WTC11 (cell line): ENCODE data around the gene EPHA2. TPM values are rescaled to one million over a fixed set of nuclear protein-coding genes. Genes with fewer than 3 reads are reported as not detected.

Experiments used
- ATAC-seq: fragments of 200-7000 bp; cut with Tn5 transposase; 2 replicates; pipeline ENCODE4 v1.10.0; 2021; ENCODE audit warnings: mild to moderate bottlenecking, moderate library complexity
- CTCF ChIA-PET: fragments of 300-600 bp; sonication (Branson Sonifier 250); formaldehyde crosslinking; loops from one replicate; lab custom pipeline; 2021; ENCODE audit warnings: antibody characterized with exemption; lab: Charles Lee
- POLR2A ChIA-PET: fragments of 350-600 bp; sonication (Branson Sonifier 250); formaldehyde crosslinking; loops from one replicate; lab custom pipeline; 2021; ENCODE audit warnings: antibody characterized with exemption; lab: Charles Lee
- DNase-seq: peaks from one replicate; pipeline ENCODE4 v3.0.0; 2021; ENCODE audit warnings: low spot score
- H3K27ac Mint-ChIP-seq: 2 replicates; pipeline ENCODE4 v1.8.0; 2021; ENCODE audit warnings: mixed read lengths
- H3K27me3 Mint-ChIP-seq: 2 replicates; pipeline ENCODE4 v1.8.0; 2021; ENCODE audit warnings: low read depth, mild to moderate bottlenecking, moderate library complexity, mixed read lengths
- H3K36me3 Mint-ChIP-seq: 2 replicates; pipeline ENCODE4 v1.8.0; 2021; ENCODE audit warnings: mixed read lengths
- H3K4me1 Mint-ChIP-seq: 2 replicates; pipeline ENCODE4 v1.8.0; 2022; ENCODE audit warnings: mixed read lengths
- H3K4me3 Mint-ChIP-seq: 2 replicates; pipeline ENCODE4 v1.8.0; 2021; ENCODE audit warnings: mild to moderate bottlenecking, moderate library complexity, mixed read lengths
- H3K9me3 Mint-ChIP-seq: 2 replicates; pipeline ENCODE4 v1.8.0; 2021; ENCODE audit warnings: mixed read lengths
- CREB1 ChIP-seq: sonication (generic); formaldehyde crosslinking; IDR thresholded peaks from 2 replicates; pipeline ENCODE4 v1.8.0; 2023; ENCODE audit warnings: mild to moderate bottlenecking, missing genetic modification reagents
- ESRRA ChIP-seq: sonication (generic); formaldehyde crosslinking; IDR thresholded peaks from 2 replicates; pipeline ENCODE4 v1.8.1; 2022; ENCODE audit warnings: mild to moderate bottlenecking, missing genetic modification reagents, borderline replicate concordance
- ETV6 ChIP-seq: sonication (generic); formaldehyde crosslinking; IDR thresholded peaks from 2 replicates; pipeline ENCODE4 v1.8.1; 2022; ENCODE audit warnings: mild to moderate bottlenecking, missing genetic modification reagents
- GABPB1 ChIP-seq: sonication (generic); formaldehyde crosslinking; IDR thresholded peaks from 2 replicates; pipeline ENCODE4 v1.8.1; 2023; ENCODE audit warnings: mild to moderate bottlenecking, missing genetic modification reagents
- KAT7 ChIP-seq: sonication (generic); formaldehyde crosslinking; IDR thresholded peaks from 2 replicates; pipeline ENCODE4 v1.8.1; 2023; ENCODE audit warnings: missing genetic modification reagents, mild to moderate bottlenecking, borderline replicate concordance
- MAX ChIP-seq: sonication (generic); formaldehyde crosslinking; IDR thresholded peaks from 2 replicates; pipeline ENCODE4 v1.8.0; 2022; ENCODE audit warnings: mild to moderate bottlenecking, missing genetic modification reagents
- NFYB ChIP-seq: sonication (generic); formaldehyde crosslinking; conservative IDR thresholded peaks from 2 replicates; pipeline ENCODE4 v1.8.0; 2022; ENCODE audit warnings: low read depth, missing genetic modification reagents
- PRRX2 ChIP-seq: fragments of 250-450 bp; sonication (Bioruptor Pico); IDR thresholded peaks from 2 replicates; pipeline ENCODE4 v1.8.0; 2021; ENCODE audit warnings: mild to moderate bottlenecking
- SMAD3 ChIP-seq: sonication (generic); formaldehyde crosslinking; IDR thresholded peaks from 2 replicates; pipeline ENCODE4 v1.8.0; 2022; ENCODE audit warnings: missing genetic modification reagents, mild to moderate bottlenecking, borderline replicate concordance
- SMAD4 ChIP-seq: sonication (generic); formaldehyde crosslinking; IDR thresholded peaks from 2 replicates; pipeline ENCODE4 v1.8.0; 2022; ENCODE audit warnings: mild to moderate bottlenecking, missing genetic modification reagents
- TP53 ChIP-seq: sonication (generic); formaldehyde crosslinking; IDR thresholded peaks from 2 replicates; pipeline ENCODE4 v1.8.1; 2023; ENCODE audit warnings: mild to moderate bottlenecking, missing genetic modification reagents
- ZMAT4 ChIP-seq: fragments of 250-450 bp; sonication (Bioruptor Pico); IDR thresholded peaks from 2 replicates; pipeline ENCODE4 v1.9.0; 2021; ENCODE audit warnings: mild to moderate bottlenecking
- ZNF121 ChIP-seq: sonication (generic); formaldehyde crosslinking; IDR thresholded peaks from 2 replicates; pipeline ENCODE4 v1.8.0; 2023; ENCODE audit warnings: missing genetic modification reagents
- total RNA-seq: library from RNA; stranded (reverse); gene quantifications from 3 replicates; pipeline ENCODE4 v1.2.3, GENCODE V29; 2021
- TF ChIP-seq, protein P1 (sequence below): sonication (generic); formaldehyde crosslinking; IDR thresholded peaks from 2 replicates; pipeline ENCODE4 v1.8.1; 2023; ENCODE audit warnings: mild to moderate bottlenecking, missing genetic modification reagents, borderline replicate concordance
- TF ChIP-seq, protein P2 (sequence below): sonication (generic); formaldehyde crosslinking; IDR thresholded peaks from 2 replicates; pipeline ENCODE4 v1.8.1; 2023; ENCODE audit warnings: mild to moderate bottlenecking, missing genetic modification reagents, moderate library complexity
- TF ChIP-seq, protein P3 (sequence below): fragments of 250-450 bp; sonication (Bioruptor Pico); IDR thresholded peaks from 2 replicates; pipeline ENCODE4 v2.1.2; 2022; ENCODE audit warnings: mild to moderate bottlenecking, moderate library complexity
- TF ChIP-seq, protein P4 (sequence below): sonication (generic); formaldehyde crosslinking; IDR thresholded peaks from 2 replicates; pipeline ENCODE4 v1.8.1; 2022; ENCODE audit warnings: low read depth, mild to moderate bottlenecking, moderate library complexity, missing genetic modification reagents, borderline replicate concordance

The EPHA2 gene
- total RNA-seq, 1 experiment from 2014 or later = 44.4 TPM

- H3K27me3 Mint-ChIP-seq = no peaks in the 10 kb centered on the region
- DNase-seq = no peak
- H3K4me1 Mint-ChIP-seq = peaks cover 13% of the 10 kb centered on the region; the same call in 1 of the 2 replicates
- CTCF ChIA-PET = interaction anchor here (4.7 kb wide), 1 partner anchor 8 kb away, joined by 50 read pairs; no protein-coding TSS in a partner anchor
- no peak overlapping the region for H3K4me3 Mint-ChIP-seq
- H3K27ac Mint-ChIP-seq = no peak overlapping the region
- H3K36me3 Mint-ChIP-seq = no peaks in the 10 kb centered on the region
- no peak for TF ChIP-seq ESRRA (CRISPR knock-in tag)
- no peak for TF ChIP-seq PRRX2 (CRISPR knock-in tag)
- TF ChIP-seq, protein P1, sequence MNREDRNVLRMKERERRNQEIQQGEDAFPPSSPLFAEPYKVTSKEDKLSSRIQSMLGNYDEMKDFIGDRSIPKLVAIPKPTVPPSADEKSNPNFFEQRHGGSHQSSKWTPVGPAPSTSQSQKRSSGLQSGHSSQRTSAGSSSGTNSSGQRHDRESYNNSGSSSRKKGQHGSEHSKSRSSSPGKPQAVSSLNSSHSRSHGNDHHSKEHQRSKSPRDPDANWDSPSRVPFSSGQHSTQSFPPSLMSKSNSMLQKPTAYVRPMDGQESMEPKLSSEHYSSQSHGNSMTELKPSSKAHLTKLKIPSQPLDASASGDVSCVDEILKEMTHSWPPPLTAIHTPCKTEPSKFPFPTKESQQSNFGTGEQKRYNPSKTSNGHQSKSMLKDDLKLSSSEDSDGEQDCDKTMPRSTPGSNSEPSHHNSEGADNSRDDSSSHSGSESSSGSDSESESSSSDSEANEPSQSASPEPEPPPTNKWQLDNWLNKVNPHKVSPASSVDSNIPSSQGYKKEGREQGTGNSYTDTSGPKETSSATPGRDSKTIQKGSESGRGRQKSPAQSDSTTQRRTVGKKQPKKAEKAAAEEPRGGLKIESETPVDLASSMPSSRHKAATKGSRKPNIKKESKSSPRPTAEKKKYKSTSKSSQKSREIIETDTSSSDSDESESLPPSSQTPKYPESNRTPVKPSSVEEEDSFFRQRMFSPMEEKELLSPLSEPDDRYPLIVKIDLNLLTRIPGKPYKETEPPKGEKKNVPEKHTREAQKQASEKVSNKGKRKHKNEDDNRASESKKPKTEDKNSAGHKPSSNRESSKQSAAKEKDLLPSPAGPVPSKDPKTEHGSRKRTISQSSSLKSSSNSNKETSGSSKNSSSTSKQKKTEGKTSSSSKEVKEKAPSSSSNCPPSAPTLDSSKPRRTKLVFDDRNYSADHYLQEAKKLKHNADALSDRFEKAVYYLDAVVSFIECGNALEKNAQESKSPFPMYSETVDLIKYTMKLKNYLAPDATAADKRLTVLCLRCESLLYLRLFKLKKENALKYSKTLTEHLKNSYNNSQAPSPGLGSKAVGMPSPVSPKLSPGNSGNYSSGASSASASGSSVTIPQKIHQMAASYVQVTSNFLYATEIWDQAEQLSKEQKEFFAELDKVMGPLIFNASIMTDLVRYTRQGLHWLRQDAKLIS (CRISPR knock-in tag) = no peak
- TF ChIP-seq TP53 (CRISPR knock-in tag) = no peak
- no peak for TF ChIP-seq NFYB
- no peak for TF ChIP-seq GABPB1
- TF ChIP-seq, protein P2, sequence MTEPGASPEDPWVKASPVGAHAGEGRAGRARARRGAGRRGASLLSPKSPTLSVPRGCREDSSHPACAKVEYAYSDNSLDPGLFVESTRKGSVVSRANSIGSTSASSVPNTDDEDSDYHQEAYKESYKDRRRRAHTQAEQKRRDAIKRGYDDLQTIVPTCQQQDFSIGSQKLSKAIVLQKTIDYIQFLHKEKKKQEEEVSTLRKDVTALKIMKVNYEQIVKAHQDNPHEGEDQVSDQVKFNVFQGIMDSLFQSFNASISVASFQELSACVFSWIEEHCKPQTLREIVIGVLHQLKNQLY (CRISPR knock-in tag) = no peak
- TF ChIP-seq ZMAT4 (CRISPR knock-in tag) = no peak
- TF ChIP-seq KAT7 = no peak
- TF ChIP-seq, protein P3, sequence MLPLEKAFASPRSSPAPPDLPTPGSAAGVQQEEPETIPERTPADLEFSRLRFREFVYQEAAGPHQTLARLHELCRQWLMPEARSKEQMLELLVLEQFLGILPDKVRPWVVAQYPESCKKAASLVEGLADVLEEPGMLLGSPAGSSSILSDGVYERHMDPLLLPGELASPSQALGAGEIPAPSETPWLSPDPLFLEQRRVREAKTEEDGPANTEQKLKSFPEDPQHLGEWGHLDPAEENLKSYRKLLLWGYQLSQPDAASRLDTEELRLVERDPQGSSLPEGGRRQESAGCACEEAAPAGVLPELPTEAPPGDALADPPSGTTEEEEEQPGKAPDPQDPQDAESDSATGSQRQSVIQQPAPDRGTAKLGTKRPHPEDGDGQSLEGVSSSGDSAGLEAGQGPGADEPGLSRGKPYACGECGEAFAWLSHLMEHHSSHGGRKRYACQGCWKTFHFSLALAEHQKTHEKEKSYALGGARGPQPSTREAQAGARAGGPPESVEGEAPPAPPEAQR (CRISPR knock-in tag) = no peak
- H3K9me3 Mint-ChIP-seq = no peaks in the 10 kb centered on the region
- POLR2A ChIA-PET = no interaction called here
- ATAC-seq = no peak
Measured at GRCh38 chr1:16090076-16090826, 65.6 kb downstream of the EPHA2 start.

DNA sequence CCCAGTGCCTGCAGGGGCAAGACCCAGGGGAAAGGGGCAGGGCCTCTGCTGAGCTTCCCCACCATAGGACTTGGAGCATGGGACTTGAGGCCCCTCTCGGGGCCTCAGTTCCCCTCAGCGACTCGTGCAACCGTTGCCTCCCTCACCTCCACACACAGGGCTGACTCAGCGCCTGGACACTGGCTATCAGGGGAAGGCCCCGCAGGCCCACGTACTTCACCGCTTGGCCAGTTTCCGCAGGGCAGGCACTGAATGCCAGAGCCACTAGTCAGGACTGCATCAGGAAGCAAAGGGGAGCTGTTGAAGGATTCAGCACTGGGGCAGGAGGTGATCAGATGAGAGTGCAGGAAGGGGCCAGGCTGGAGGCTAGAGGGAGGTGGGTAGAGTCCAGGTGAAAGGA is 66.9 kb downstream of the EPHA2 start:
- Mint-ChIP-seq H3K4me1 (peaks cover 11% of the 10 kb centered on the region; the same call in 1 of the 2 replicates), H3K9me3 (no peaks in the 10 kb centered on the region), H3K36me3 (no peaks in the 10 kb centered on the region), H3K27me3 (no peaks in the 10 kb centered on the region)
- CTCF ChIA-PET = interaction anchor here (0.9 to 1.8 kb wide), 2 partner anchors 10 to 37 kb away, joined by 3 to 7 read pairs; no protein-coding TSS in a partner anchor
- TF ChIP-seq SMAD4 (CRISPR knock-in tag) (no peak), MAX (CRISPR knock-in tag) (no peak), SMAD3 (no peak), ZNF121 (CRISPR knock-in tag) (peak; percentile 75; the same call in 1 of the 2 replicates), CREB1 (CRISPR knock-in tag) (no peak), KAT7 (no peak), ETV6 (CRISPR knock-in tag) (no peak)
- TF ChIP-seq, protein P4, sequence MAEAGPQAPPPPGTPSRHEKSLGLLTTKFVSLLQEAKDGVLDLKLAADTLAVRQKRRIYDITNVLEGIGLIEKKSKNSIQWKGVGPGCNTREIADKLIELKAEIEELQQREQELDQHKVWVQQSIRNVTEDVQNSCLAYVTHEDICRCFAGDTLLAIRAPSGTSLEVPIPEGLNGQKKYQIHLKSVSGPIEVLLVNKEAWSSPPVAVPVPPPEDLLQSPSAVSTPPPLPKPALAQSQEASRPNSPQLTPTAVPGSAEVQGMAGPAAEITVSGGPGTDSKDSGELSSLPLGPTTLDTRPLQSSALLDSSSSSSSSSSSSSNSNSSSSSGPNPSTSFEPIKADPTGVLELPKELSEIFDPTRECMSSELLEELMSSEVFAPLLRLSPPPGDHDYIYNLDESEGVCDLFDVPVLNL (CRISPR knock-in tag) = no peak
- TF ChIP-seq, all 79 proteins: peak for 1
- ATAC-seq = no peak
- no peak for DNase-seq
- Mint-ChIP-seq H3K27ac (0 out of 2 replicates have a peak overlapping the region, but pooled peaks have one; percentile 68), H3K4me3 (no peak overlapping the region)
- POLR2A ChIA-PET = interaction anchor here (0.8 to 0.9 kb wide), 2 partner anchors 67 to 117 kb away, joined by 3 read pairs; partner anchors contain the start of gene EPHA2
